Loucy (cell line): ENCODE measurements around the gene MACROD2.

ENCODE experiments used
- CTCF ChIP-seq: fragments of 200-600 bp; sonication (generic); conservative IDR thresholded peaks from 2 replicates; pipeline ENCODE4 v1.5.1; 2014; ENCODE audit warnings: mild to moderate bottlenecking, antibody characterized with exemption, low read length
- EZH2phosphoT487 ChIP-seq: fragments of 200-600 bp; IDR thresholded peaks from 2 replicates; pipeline ENCODE4 v1.6.1; 2018; ENCODE audit warnings: antibody characterized with exemption, mild to moderate bottlenecking, moderate library complexity, borderline replicate concordance

- TF ChIP-seq CTCF (no peak), EZH2phosphoT487 (no peak)
Measured at GRCh38 chr20:15542655-15543054, 1547.3 kb downstream of the MACROD2 start.
